Activated T-cell treated with anti-CD3 and anti-CD28 coated beads, Interleukin-2, amount 50 U/mL, for 4 hours (primary cell): ENCODE data around the gene ZNF804B. TPM values are rescaled to one million over a fixed set of nuclear protein-coding genes. Genes with fewer than 3 reads are reported as not detected.
A peak's percentile ranks its signal among the peaks of the same experiment; 100 is the strongest.

Source experiments
- ATAC-seq, 2 donors: fragments of 200-7000 bp; cut with Tn5 transposase; one replicate each; pipeline ENCODE4 v1.10.0; 2021
- DNase-seq: peaks from one replicate; pipeline ENCODE4 v3.0.0-alpha.2; 2020
- H3K27me3 Mint-ChIP-seq: one replicate; pipeline ENCODE4 v1.8.0; 2021; ENCODE audit warnings: low read depth, mixed read lengths
- H3K36me3 Mint-ChIP-seq: one replicate; pipeline ENCODE4 v1.8.0; 2022; ENCODE audit warnings: mixed read lengths; ENCODE audit not compliant: insufficient read depth
- H3K4me1 Mint-ChIP-seq: one replicate; pipeline ENCODE4 v1.8.0; 2021; ENCODE audit warnings: low read depth, mixed read lengths
- H3K4me3 Mint-ChIP-seq: one replicate; pipeline ENCODE4 v1.8.0; 2021; ENCODE audit warnings: mild to moderate bottlenecking, moderate library complexity, mixed read lengths
- H3K9me3 Mint-ChIP-seq: one replicate; pipeline ENCODE4 v1.8.0; 2021; ENCODE audit warnings: mixed read lengths
- total RNA-seq, 3 donors: library from RNA; stranded (reverse); gene quantifications; one replicate each; pipeline ENCODE4 v1.2.1, GENCODE V29; 2021

Gene ZNF804B
- total RNA-seq: not detected

- Mint-ChIP-seq H3K9me3 (no peaks in the 10 kb centered on the region), H3K36me3 (no peaks in the 10 kb centered on the region), H3K4me1 (peaks cover 2% of the 10 kb centered on the region), H3K4me3 (no peak within 1 kb of the TSS), H3K27me3 (peaks cover 36% of the 10 kb centered on the region)
- DNase-seq: no peak
- ATAC-seq: peak; percentile 32 to 53
Observed at GRCh38 chr7:88759230-88760135, at the start of gene ZNF804B. TSS of gene ZNF804B (plus strand) at chr7:88759700. CDS start at chr7:88759977, 277 bp downstream.

- DNase-seq (no peak), ATAC-seq (no peak)
- Mint-ChIP-seq H3K27me3 (no peaks in the 10 kb centered on the region), H3K4me1 (no peaks in the 10 kb centered on the region), H3K4me3 (no peak overlapping the region), H3K36me3 (no peaks in the 10 kb centered on the region), H3K9me3 (no peaks in the 10 kb centered on the region)
Observed at GRCh38 chr7:88735920-88736319, 23.6 kb upstream of the ZNF804B start.

GRCh38 chr7:88737632-88738031 is 21.9 kb upstream of the ZNF804B start:
- no peaks in the 10 kb centered on the region for H3K27me3 Mint-ChIP-seq
- no peaks in the 10 kb centered on the region for H3K36me3 Mint-ChIP-seq
- ATAC-seq (no peak), DNase-seq (no peak)
- no peaks in the 10 kb centered on the region for H3K9me3 Mint-ChIP-seq
- no peak overlapping the region for H3K4me3 Mint-ChIP-seq
- no peaks in the 10 kb centered on the region for H3K4me1 Mint-ChIP-seq

GRCh38 chr7:88746126-88746525 is 13.4 kb upstream of the ZNF804B start:
- no peaks in the 10 kb centered on the region for H3K9me3 Mint-ChIP-seq
- H3K4me3 Mint-ChIP-seq: no peak overlapping the region
- ATAC-seq (no peak), DNase-seq (no peak)
- H3K4me1 Mint-ChIP-seq: no peaks in the 10 kb centered on the region
- H3K27me3 Mint-ChIP-seq: no peaks in the 10 kb centered on the region
- no peaks in the 10 kb centered on the region for H3K36me3 Mint-ChIP-seq

GRCh38 chr7:88756802-88757201 is 2.7 kb upstream of the ZNF804B start:
- peaks cover 2% of the 10 kb centered on the region for H3K4me1 Mint-ChIP-seq
- H3K27me3 Mint-ChIP-seq: peaks cover 36% of the 10 kb centered on the region
- DNase-seq (no peak), ATAC-seq (no peak)
- H3K36me3 Mint-ChIP-seq: no peaks in the 10 kb centered on the region
- H3K4me3 Mint-ChIP-seq: no peak overlapping the region
- no peaks in the 10 kb centered on the region for H3K9me3 Mint-ChIP-seq

GRCh38 chr7:88757371-88757770 is 2.1 kb upstream of the ZNF804B start:
- DNase-seq (no peak), ATAC-seq (no peak)
- Mint-ChIP-seq H3K27me3 (peaks cover 36% of the 10 kb centered on the region), H3K36me3 (no peaks in the 10 kb centered on the region), H3K4me1 (peaks cover 2% of the 10 kb centered on the region), H3K4me3 (no peak overlapping the region), H3K9me3 (no peaks in the 10 kb centered on the region)

- ATAC-seq (peak in 1 of 2 donors; percentile 37), DNase-seq (no peak)
- no peak overlapping the region for H3K4me3 Mint-ChIP-seq
- peaks cover 36% of the 10 kb centered on the region for H3K27me3 Mint-ChIP-seq
- H3K9me3 Mint-ChIP-seq: no peaks in the 10 kb centered on the region
- H3K4me1 Mint-ChIP-seq: peaks cover 2% of the 10 kb centered on the region
- no peaks in the 10 kb centered on the region for H3K36me3 Mint-ChIP-seq
Observed at GRCh38 chr7:88758381-88759229, 895 bp upstream of the ZNF804B start.

- H3K4me3 Mint-ChIP-seq: no peak overlapping the region
- peaks cover 34% of the 10 kb centered on the region for H3K27me3 Mint-ChIP-seq
- DNase-seq: no peak
- no peak for ATAC-seq
- H3K4me1 Mint-ChIP-seq: peaks cover 2% of the 10 kb centered on the region
- no peaks in the 10 kb centered on the region for H3K9me3 Mint-ChIP-seq
- H3K36me3 Mint-ChIP-seq: no peaks in the 10 kb centered on the region
Observed at GRCh38 chr7:88760136-88760515, 626 bp downstream of the ZNF804B start.

- Mint-ChIP-seq H3K4me1 (peaks cover 2% of the 10 kb centered on the region), H3K36me3 (no peaks in the 10 kb centered on the region), H3K4me3 (no peak overlapping the region), H3K9me3 (no peaks in the 10 kb centered on the region), H3K27me3 (peaks cover 25% of the 10 kb centered on the region)
- no peak for DNase-seq
- no peak for ATAC-seq
Observed at GRCh38 chr7:88761779-88762178, 2.3 kb downstream of the ZNF804B start.

- no peak for ATAC-seq
- no peak for DNase-seq
- H3K36me3 Mint-ChIP-seq: no peaks in the 10 kb centered on the region
- no peaks in the 10 kb centered on the region for H3K4me1 Mint-ChIP-seq
- no peak overlapping the region for H3K4me3 Mint-ChIP-seq
- H3K27me3 Mint-ChIP-seq: no peaks in the 10 kb centered on the region
- H3K9me3 Mint-ChIP-seq: no peaks in the 10 kb centered on the region
Observed at GRCh38 chr7:88771417-88771816, 11.9 kb downstream of the ZNF804B start.

- H3K36me3 Mint-ChIP-seq: no peaks in the 10 kb centered on the region
- no peaks in the 10 kb centered on the region for H3K4me1 Mint-ChIP-seq
- H3K4me3 Mint-ChIP-seq: no peak overlapping the region
- H3K9me3 Mint-ChIP-seq: no peaks in the 10 kb centered on the region
- ATAC-seq: no peak
- no peaks in the 10 kb centered on the region for H3K27me3 Mint-ChIP-seq
- DNase-seq: no peak
Observed at GRCh38 chr7:88772776-88773175, 13.3 kb downstream of the ZNF804B start.

GRCh38 chr7:88775838-88776237 is 16.3 kb downstream of the ZNF804B start:
- H3K9me3 Mint-ChIP-seq: no peaks in the 10 kb centered on the region
- ATAC-seq: no peak

GRCh38 chr7:88787777-88788176 is 28.3 kb downstream of the ZNF804B start:
- H3K27me3 Mint-ChIP-seq: no peaks in the 10 kb centered on the region
- no peak overlapping the region for H3K4me3 Mint-ChIP-seq
- ATAC-seq (no peak), DNase-seq (no peak)
- H3K4me1 Mint-ChIP-seq: no peaks in the 10 kb centered on the region
- no peaks in the 10 kb centered on the region for H3K9me3 Mint-ChIP-seq
- H3K36me3 Mint-ChIP-seq: no peaks in the 10 kb centered on the region

More at GRCh38 chr7:88775838-88776237, 16.3 kb downstream of the ZNF804B start:
- no peak for DNase-seq
- no peak overlapping the region for H3K4me3 Mint-ChIP-seq
- no peaks in the 10 kb centered on the region for H3K4me1 Mint-ChIP-seq
- H3K36me3 Mint-ChIP-seq: no peaks in the 10 kb centered on the region
- no peaks in the 10 kb centered on the region for H3K27me3 Mint-ChIP-seq

- Mint-ChIP-seq H3K27me3 (no peaks in the 10 kb centered on the region), H3K4me1 (no peaks in the 10 kb centered on the region), H3K36me3 (no peaks in the 10 kb centered on the region), H3K9me3 (no peaks in the 10 kb centered on the region), H3K4me3 (no peak overlapping the region)
- DNase-seq (no peak), ATAC-seq (no peak)
Observed at GRCh38 chr7:88789480-88790064, 30.1 kb downstream of the ZNF804B start.
